ENCODE measurements around the gene MRPL24. TPM values are rescaled to one million over a fixed set of nuclear protein-coding genes. Genes with fewer than 3 reads are reported as not detected.

MRPL24 gene
- total RNA-seq, 2 experiments from 2014 or later, result 59.8 to 62.6 TPM

DNA sequence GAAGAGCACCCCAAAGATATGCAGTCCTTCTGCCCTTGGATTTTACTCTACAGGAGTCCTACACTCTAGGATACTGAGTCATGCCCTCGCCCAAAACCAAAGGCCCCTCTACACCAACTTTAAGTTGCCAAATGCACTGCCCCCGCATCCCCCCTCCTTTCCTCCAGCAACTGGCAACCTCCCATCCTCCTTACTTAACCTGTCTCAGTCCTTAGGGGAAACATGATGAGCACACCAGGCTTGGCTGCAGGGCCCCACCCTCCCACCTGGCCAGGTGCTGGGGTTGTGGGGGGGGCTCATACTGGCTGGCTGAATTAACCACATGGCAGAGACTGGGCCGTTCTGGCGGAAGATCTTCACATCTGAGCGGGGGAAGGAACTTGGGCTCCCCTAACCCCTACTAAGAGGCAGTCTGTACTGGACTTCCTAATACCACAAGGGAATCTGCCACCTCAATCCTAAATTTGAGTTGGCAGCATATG lies 9.3 kb upstream of the MRPL24 start:
- H3K27me3 Mint-ChIP-seq (ENCODE audit: low read depth), result no peaks in the 10 kb centered on the region
- DNase-seq (peak; percentile 39), ATAC-seq (no peak)
- H3K27ac Mint-ChIP-seq, result peak overlapping the region; percentile 96
- no peaks in the 10 kb centered on the region for H3K9me3 Mint-ChIP-seq (ENCODE audit: insufficient read depth)
- H3K4me1 Mint-ChIP-seq (ENCODE audit: low read depth), result peaks cover 55% of the 10 kb centered on the region
- peak overlapping the region; percentile 95 for H3K4me3 Mint-ChIP-seq
- CTCF ChIA-PET, result interaction anchor here (1.0 to 4.5 kb wide), 7 partner anchors 9 to 88 kb away, joined by 3 to 90 read pairs (median 4); partner anchors contain the start of genes ISG20L2, METTL25B, MRPL24 and PRCC
- H3K36me3 Mint-ChIP-seq (ENCODE audit: low read depth), result peaks cover 43% of the 10 kb centered on the region
- POLR2A ChIA-PET, result interaction anchor here (0.5 to 4.1 kb wide), 5 partner anchors 8 to 55 kb away, joined by 4 to 61 read pairs (median 26); partner anchors contain the start of genes ISG20L2, METTL25B, MRPL24 and PRCC

- H3K4me3 Mint-ChIP-seq, result peak overlapping the region; percentile 95
- POLR2A ChIA-PET, result interaction anchor here (0.9 to 4.1 kb wide), 2 partner anchors 8 to 21 kb away, joined by 4 to 61 read pairs; partner anchors contain the start of genes ISG20L2, METTL25B and MRPL24
- H3K9me3 Mint-ChIP-seq (ENCODE audit: insufficient read depth), result no peaks in the 10 kb centered on the region
- peaks cover 61% of the 10 kb centered on the region for H3K4me1 Mint-ChIP-seq (ENCODE audit: low read depth)
- no peak for DNase-seq
- ATAC-seq, result no peak
- CTCF ChIA-PET, result interaction anchor here (1.0 to 4.5 kb wide), 5 partner anchors 8 to 89 kb away, joined by 3 to 90 read pairs (median 8); partner anchors contain the start of genes ISG20L2, METTL25B, MRPL24 and PRCC
- H3K27ac Mint-ChIP-seq, result peak overlapping the region; percentile 96
- H3K27me3 Mint-ChIP-seq (ENCODE audit: low read depth), result no peaks in the 10 kb centered on the region
- H3K36me3 Mint-ChIP-seq (ENCODE audit: low read depth), result peaks cover 49% of the 10 kb centered on the region
Measured at GRCh38 chr1:156749419-156750118, 8.7 kb upstream of the MRPL24 start.

DNA sequence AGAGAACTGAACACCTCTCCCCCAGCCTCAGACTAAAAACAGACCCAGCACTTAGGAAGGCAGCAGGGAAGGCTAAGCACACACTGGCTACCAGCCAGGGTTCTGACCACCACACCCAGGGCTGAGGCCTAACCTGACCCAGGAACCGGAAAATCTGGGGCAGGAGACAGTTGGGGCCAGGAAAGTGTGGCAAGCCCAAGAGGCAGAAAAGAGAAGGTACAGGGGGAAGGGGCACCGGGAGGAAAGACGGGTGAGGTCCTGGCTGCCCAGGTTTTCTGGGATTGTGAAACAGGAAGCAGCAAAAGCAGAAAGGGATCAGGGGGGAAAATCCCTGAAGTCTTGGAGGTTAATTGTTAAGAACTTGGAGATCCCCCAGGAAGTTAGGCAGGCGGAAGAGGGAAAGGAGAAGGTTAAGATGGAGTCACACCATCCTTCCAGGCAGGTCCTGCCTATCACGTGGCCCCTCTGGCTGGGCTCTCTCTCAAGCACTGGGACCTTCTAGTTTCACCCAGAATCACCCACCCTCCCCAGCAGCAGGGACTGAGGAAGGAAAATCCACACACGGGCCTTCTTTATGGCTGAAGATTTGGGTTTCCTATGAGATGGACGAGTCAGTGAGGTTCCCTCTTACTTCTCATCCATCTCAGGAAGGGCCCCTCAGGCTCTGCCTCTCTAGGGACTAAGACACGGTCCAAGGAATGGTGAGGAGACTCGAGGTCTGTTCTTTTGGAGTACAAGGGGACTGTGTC lies 8.0 kb upstream of the MRPL24 start:
- ChIA-PET POLR2A (interaction anchor here (1.9 to 4.1 kb wide), 3 partner anchors 20 to 21 kb away, joined by 6 to 61 read pairs (median 8); partner anchors contain the start of genes ISG20L2 and METTL25B), CTCF (interaction anchor here (2.1 to 4.5 kb wide), 2 partner anchors 21 to 23 kb away, joined by 31 to 90 read pairs; partner anchors contain the start of genes ISG20L2 and METTL25B)
- H3K4me3 Mint-ChIP-seq, result peak overlapping the region; percentile 95
- H3K27me3 Mint-ChIP-seq (ENCODE audit: low read depth), result no peaks in the 10 kb centered on the region
- H3K9me3 Mint-ChIP-seq (ENCODE audit: insufficient read depth), result no peaks in the 10 kb centered on the region
- peak overlapping the region; percentile 96 for H3K27ac Mint-ChIP-seq
- peaks cover 65% of the 10 kb centered on the region for H3K4me1 Mint-ChIP-seq (ENCODE audit: low read depth)
- H3K36me3 Mint-ChIP-seq (ENCODE audit: low read depth), result peaks cover 54% of the 10 kb centered on the region
- DNase-seq, result no peak
- ATAC-seq, result no peak

DNA sequence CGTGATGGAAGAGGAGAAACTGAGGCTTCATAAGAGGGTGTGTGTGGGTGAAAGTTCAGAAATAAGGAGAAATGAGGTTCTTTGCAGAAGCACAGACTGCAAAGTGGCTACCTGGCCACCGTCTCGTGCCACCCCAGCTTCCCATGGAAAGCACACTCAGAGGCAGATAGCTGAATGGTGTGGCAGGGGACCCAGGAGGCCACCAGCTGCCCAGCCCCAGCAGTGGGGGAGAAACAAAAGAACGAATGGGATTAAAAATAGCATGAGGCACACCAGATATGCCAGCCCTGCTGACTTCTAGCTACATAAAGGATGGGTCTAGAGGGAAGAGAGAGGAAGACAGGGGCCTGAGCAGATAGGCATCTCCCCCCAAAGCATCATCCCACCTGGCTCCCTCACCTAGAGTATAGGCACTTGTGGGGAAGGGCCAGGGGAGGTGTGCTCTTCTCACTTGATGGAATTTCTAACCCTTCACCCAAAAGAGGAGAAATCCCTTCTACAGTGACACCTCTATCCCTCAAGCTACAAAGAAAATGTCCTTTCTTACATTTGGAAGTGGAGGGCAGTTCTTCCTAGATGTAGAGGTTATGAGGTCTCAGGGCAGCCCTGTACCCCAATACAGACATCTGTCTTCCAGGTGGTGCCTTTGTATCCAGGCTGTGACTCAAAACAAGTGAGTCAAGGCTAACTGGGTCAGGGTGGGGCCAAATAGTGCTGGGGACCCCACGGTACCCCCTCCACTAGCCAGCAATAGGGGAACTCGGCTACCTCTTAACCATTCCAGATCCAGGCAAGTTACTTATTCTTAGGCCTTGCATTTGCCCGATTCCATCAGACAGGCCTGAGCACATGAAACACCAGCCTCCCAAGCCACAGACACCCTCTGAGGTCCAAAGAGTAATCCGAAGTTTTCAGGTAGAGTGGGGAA lies 7.1 kb upstream of the MRPL24 start:
- Mint-ChIP-seq H3K27me3 (ENCODE audit: low read depth) (no peaks in the 10 kb centered on the region), H3K27ac (peak overlapping the region; percentile 96), H3K9me3 (ENCODE audit: insufficient read depth) (no peaks in the 10 kb centered on the region), H3K4me3 (peak overlapping the region; percentile 95), H3K4me1 (ENCODE audit: low read depth) (peaks cover 63% of the 10 kb centered on the region), H3K36me3 (ENCODE audit: low read depth) (peaks cover 62% of the 10 kb centered on the region)
- ChIA-PET POLR2A (interaction anchor here (1.2 to 1.9 kb wide), 3 partner anchors 18 to 20 kb away, joined by 5 to 8 read pairs (median 6); partner anchors contain the start of genes ISG20L2 and METTL25B), CTCF (interaction anchor here (0.8 to 2.1 kb wide), 6 partner anchors 17 to 59 kb away, joined by 3 to 31 read pairs (median 4); partner anchors contain the start of gene METTL25B)
- ATAC-seq (no peak), DNase-seq (no peak)

GRCh38 chr1:156746728-156747631 lies 6.1 kb upstream of the MRPL24 start:
- Mint-ChIP-seq H3K27me3 (ENCODE audit: low read depth) (no peaks in the 10 kb centered on the region), H3K36me3 (ENCODE audit: low read depth) (peaks cover 69% of the 10 kb centered on the region), H3K9me3 (ENCODE audit: insufficient read depth) (no peaks in the 10 kb centered on the region), H3K4me1 (ENCODE audit: low read depth) (peaks cover 64% of the 10 kb centered on the region), H3K4me3 (peak overlapping the region; percentile 95), H3K27ac (peak overlapping the region; percentile 96)
- DNase-seq, result peak; percentile 69
- CTCF ChIA-PET, result interaction anchor here (1.0 to 2.1 kb wide), 5 partner anchors 16 to 58 kb away, joined by 3 to 31 read pairs (median 4); partner anchors contain the start of gene METTL25B
- ATAC-seq, result no peak
- POLR2A ChIA-PET, result interaction anchor here (1.2 to 1.9 kb wide), 4 partner anchors 18 to 19 kb away, joined by 5 to 8 read pairs (median 6); partner anchors contain the start of genes ISG20L2 and METTL25B

- CTCF ChIA-PET, result interaction anchor here (0.8 to 2.1 kb wide), 2 partner anchors 18 to 20 kb away, joined by 3 to 31 read pairs; partner anchors contain the start of genes ISG20L2 and METTL25B
- peak overlapping the region; percentile 73 for H3K4me3 Mint-ChIP-seq
- H3K27me3 Mint-ChIP-seq (ENCODE audit: low read depth), result no peaks in the 10 kb centered on the region
- H3K36me3 Mint-ChIP-seq (ENCODE audit: low read depth), result peaks cover 75% of the 10 kb centered on the region
- peaks cover 70% of the 10 kb centered on the region for H3K4me1 Mint-ChIP-seq (ENCODE audit: low read depth)
- ATAC-seq, result no peak
- peak overlapping the region; percentile 93 for H3K27ac Mint-ChIP-seq
- POLR2A ChIA-PET, result interaction anchor here (1.2 kb wide), 1 partner anchor 18 kb away, joined by 5 read pairs; the partner anchor contains the start of genes ISG20L2 and METTL25B
- no peaks in the 10 kb centered on the region for H3K9me3 Mint-ChIP-seq (ENCODE audit: insufficient read depth)
- no peak for DNase-seq
Measured at GRCh38 chr1:156746406-156746727, 5.5 kb upstream of the MRPL24 start.

DNA sequence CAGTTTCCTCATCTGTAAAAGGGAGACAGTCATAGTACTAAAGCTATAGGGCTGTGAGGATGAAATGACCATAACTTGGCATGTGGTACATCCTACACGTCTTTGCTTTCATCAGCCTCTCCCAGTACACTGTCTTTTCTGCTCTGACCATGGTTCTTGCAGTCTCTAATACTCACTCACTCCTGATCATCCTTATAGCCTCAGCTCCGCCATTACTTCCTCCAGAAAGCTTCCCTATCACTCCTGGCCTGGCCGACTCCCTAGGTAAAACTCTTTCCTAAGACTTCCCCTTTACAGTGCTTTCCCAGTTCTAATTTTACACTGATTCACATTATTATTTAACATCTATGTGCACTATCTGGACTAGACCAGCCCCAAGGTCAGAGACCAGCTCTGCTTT lies 5.0 kb upstream of the MRPL24 start:
- peaks cover 80% of the 10 kb centered on the region for H3K36me3 Mint-ChIP-seq (ENCODE audit: low read depth)
- CTCF ChIA-PET, result interaction anchor here (0.8 kb wide), 1 partner anchor 18 kb away, joined by 3 read pairs; the partner anchor contains the start of genes ISG20L2 and METTL25B
- POLR2A ChIA-PET, result interaction anchor here (1.2 kb wide), 1 partner anchor 17 kb away, joined by 5 read pairs; the partner anchor contains the start of genes ISG20L2 and METTL25B

GRCh38 chr1:156744786-156745419 lies 4.0 kb upstream of the MRPL24 start:
- no peak for ATAC-seq
- no peak for DNase-seq
- Mint-ChIP-seq H3K36me3 (ENCODE audit: low read depth) (peaks cover 79% of the 10 kb centered on the region), H3K9me3 (ENCODE audit: insufficient read depth) (no peaks in the 10 kb centered on the region), H3K27ac (peak overlapping the region; percentile 37), H3K4me3 (no peak overlapping the region), H3K27me3 (ENCODE audit: low read depth) (no peaks in the 10 kb centered on the region), H3K4me1 (ENCODE audit: low read depth) (peaks cover 80% of the 10 kb centered on the region)
- POLR2A ChIA-PET, result interaction anchor here (1.0 kb wide), 1 partner anchor 16 kb away, joined by 4 read pairs; the partner anchor contains the start of genes ISG20L2 and METTL25B
- CTCF ChIA-PET, result no interaction called here

More for the DNA sequence above, 5.0 kb upstream of the MRPL24 start:
- no peaks in the 10 kb centered on the region for H3K27me3 Mint-ChIP-seq (ENCODE audit: low read depth)
- no peaks in the 10 kb centered on the region for H3K9me3 Mint-ChIP-seq (ENCODE audit: insufficient read depth)
- H3K4me1 Mint-ChIP-seq (ENCODE audit: low read depth), result peaks cover 74% of the 10 kb centered on the region
- no peak overlapping the region for H3K4me3 Mint-ChIP-seq
- DNase-seq (no peak), ATAC-seq (no peak)
- H3K27ac Mint-ChIP-seq, result peak overlapping the region; percentile 37

- POLR2A ChIA-PET, result interaction anchor here (1.0 kb wide), 1 partner anchor 16 kb away, joined by 4 read pairs; the partner anchor contains the start of genes ISG20L2 and METTL25B
- H3K36me3 Mint-ChIP-seq (ENCODE audit: low read depth), result peaks cover 75% of the 10 kb centered on the region
- DNase-seq (no peak), ATAC-seq (no peak)
- H3K27me3 Mint-ChIP-seq (ENCODE audit: low read depth), result no peaks in the 10 kb centered on the region
- CTCF ChIA-PET, result interaction anchor here (4.4 kb wide), 1 partner anchor 18 kb away, joined by 79 read pairs; the partner anchor contains the start of genes ISG20L2 and METTL25B
- H3K4me3 Mint-ChIP-seq, result no peak overlapping the region
- peaks cover 79% of the 10 kb centered on the region for H3K4me1 Mint-ChIP-seq (ENCODE audit: low read depth)
- H3K27ac Mint-ChIP-seq, result peak overlapping the region; percentile 39
- no peaks in the 10 kb centered on the region for H3K9me3 Mint-ChIP-seq (ENCODE audit: insufficient read depth)
Measured at GRCh38 chr1:156744344-156744743, 3.5 kb upstream of the MRPL24 start.
